ENCODE measurements around the gene MRPS11. TPM values are rescaled to one million over a fixed set of nuclear protein-coding genes. Genes with fewer than 3 reads are reported as not detected.
"Not testable (repeated sequence)": the region's sequence is repeated elsewhere in the genome, so short reads cannot be mapped to it uniquely, and the experiment has no call there.

MRPS11 gene
- polyA plus RNA-seq, 2 donors, result 23.7 to 42.3 TPM

DNA sequence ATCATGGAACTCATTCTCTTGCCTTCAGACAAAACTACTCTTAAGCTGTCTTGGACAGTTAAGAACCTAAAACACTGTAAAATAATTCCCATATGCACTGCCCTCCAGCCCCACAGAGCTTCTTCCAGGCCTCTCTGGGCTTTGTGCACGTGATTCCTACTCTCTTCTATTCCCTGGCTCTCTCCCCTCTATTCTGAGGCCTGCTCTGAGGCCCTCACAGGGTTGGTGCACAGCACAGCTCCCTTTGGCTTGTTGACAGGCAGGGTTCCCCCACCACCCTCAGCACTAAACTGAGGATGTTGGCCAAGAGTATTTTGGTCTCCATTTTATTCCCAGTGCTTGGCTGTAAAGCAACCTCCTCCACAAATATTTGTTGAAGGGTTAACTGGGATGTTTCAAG is 13.9 kb upstream of the MRPS11 start:
- Histone ChIP-seq H3K36me3 (ENCODE audit: control insufficient read depth in 2 of 2, insufficient read depth in 2 of 2, low read length in 1 of 2) (peaks cover 2 to 3% of the 10 kb centered on the region in 2 donors), H3K27ac (ENCODE audit: low read depth in 2 of 2, low read length in 1 of 2) (no peak overlapping the region), H3K4me3 (ENCODE audit: low read depth in 1 of 2, low read length in 2 of 2) (no peak overlapping the region), H3K4me1 (ENCODE audit: control insufficient read depth in 2 of 2, insufficient read depth in 2 of 2, low read length in 1 of 2) (peaks cover 4 to 10% of the 10 kb centered on the region in 2 donors), H3K27me3 (ENCODE audit: control insufficient read depth in 1 of 2, insufficient read depth in 2 of 2, low read length in 2 of 2) (no peaks in the 10 kb centered on the region), H3K9me3 (ENCODE audit: control insufficient read depth in 2 of 2, insufficient read depth in 1 of 2, low read depth in 1 of 2, low read length in 1 of 2) (no peaks in the 10 kb centered on the region)
- 31 to 40% methylated on average over 1 of the region's 1 CpG for WGBS, 2 donors

DNA sequence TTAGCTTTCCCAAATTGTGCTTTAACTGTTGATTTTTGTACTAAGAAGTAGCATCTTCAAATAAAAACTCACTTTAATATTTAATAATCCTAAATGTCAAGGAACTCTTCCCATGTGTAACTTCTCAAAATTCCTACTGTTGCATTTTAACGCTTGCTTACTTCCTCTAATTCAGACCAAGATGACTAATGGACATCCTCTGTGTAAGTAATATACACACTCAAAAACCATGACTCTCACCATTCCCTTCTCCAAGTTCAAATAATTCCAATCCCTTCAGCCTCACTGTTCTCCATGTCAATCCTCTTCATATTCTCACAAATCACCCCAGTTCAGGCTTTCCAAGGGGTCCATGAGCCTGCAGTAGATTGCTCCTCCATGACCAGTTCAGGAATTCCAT is 13.3 kb upstream of the MRPS11 start:
- 48% methylated on average over 1 of the region's 1 CpG for WGBS, 2 donors
- Histone ChIP-seq H3K27ac (ENCODE audit: low read depth in 2 of 2, low read length in 1 of 2) (no peak overlapping the region), H3K4me3 (ENCODE audit: low read depth in 1 of 2, low read length in 2 of 2) (no peak overlapping the region), H3K9me3 (ENCODE audit: control insufficient read depth in 2 of 2, insufficient read depth in 1 of 2, low read depth in 1 of 2, low read length in 1 of 2) (no peaks in the 10 kb centered on the region), H3K36me3 (ENCODE audit: control insufficient read depth in 2 of 2, insufficient read depth in 2 of 2, low read length in 1 of 2) (peaks cover 4 to 5% of the 10 kb centered on the region in 2 donors), H3K4me1 (ENCODE audit: control insufficient read depth in 2 of 2, insufficient read depth in 2 of 2, low read length in 1 of 2) (peaks cover 4 to 10% of the 10 kb centered on the region in 2 donors), H3K27me3 (ENCODE audit: control insufficient read depth in 1 of 2, insufficient read depth in 2 of 2, low read length in 2 of 2) (no peaks in the 10 kb centered on the region)

DNA sequence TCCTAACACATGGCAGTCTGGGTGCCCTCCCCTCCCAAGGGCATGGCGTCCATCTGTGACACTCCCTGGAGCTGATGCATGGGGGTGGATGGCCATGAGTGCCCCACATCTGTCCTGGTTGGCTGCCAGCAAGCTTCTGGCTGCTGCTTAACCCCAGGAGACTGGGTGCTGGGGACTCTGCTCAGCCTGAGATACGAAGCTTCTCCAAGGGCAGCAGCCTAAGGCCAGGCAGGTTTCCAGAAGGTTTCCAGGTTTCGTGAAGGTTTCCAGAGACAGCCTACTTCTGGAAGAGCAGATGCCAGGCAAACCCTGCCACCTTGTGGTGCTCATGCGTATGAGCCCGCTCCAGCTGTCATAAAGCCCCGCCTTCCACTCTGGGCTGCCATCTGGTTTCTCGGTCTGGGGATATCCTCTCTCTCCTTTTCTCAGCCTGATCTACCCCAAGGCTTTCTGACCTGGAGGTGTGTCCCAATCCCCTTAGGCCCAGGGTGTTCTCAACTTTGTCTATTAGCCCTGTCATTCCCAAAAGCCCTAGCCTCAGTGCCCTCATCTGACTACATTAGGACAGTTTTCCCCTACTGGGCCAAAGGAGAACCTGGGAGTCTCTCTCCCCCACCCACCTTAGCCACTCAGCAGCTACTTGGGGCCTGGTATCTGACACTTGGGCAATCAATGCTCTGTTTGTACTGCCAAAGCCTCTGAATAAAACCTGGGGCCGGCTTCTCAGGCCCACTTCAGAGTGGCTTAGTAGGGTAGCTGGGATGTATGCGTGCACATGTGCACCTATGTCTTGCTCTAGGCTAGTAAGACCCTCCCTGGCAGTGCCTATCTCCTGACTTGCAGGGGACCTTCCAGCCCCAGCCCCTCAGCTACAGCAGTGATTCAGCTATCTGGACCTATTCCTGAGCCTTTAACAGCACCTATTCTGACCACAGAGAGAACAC is 12.4 kb upstream of the MRPS11 start:
- no peaks in the 10 kb centered on the region for H3K27me3 ChIP-seq (ENCODE audit: control insufficient read depth in 1 of 2, insufficient read depth in 2 of 2, low read length in 2 of 2)
- peaks cover 4 to 8% of the 10 kb centered on the region in 2 donors for H3K4me1 ChIP-seq (ENCODE audit: control insufficient read depth in 2 of 2, insufficient read depth in 2 of 2, low read length in 1 of 2)
- WGBS, 2 donors, result 27 to 28% methylated on average over 9 of the region's 9 CpGs
- no peak overlapping the region for H3K4me3 ChIP-seq (ENCODE audit: low read depth in 1 of 2, low read length in 2 of 2)
- H3K36me3 ChIP-seq (ENCODE audit: control insufficient read depth in 2 of 2, insufficient read depth in 2 of 2, low read length in 1 of 2), result peaks cover 4 to 11% of the 10 kb centered on the region in 2 donors
- peak overlapping the region in 1 of 2 donors; percentile 22 for H3K27ac ChIP-seq (ENCODE audit: low read depth in 2 of 2, low read length in 1 of 2)
- H3K9me3 ChIP-seq (ENCODE audit: control insufficient read depth in 2 of 2, insufficient read depth in 1 of 2, low read depth in 1 of 2, low read length in 1 of 2), result no peaks in the 10 kb centered on the region

DNA sequence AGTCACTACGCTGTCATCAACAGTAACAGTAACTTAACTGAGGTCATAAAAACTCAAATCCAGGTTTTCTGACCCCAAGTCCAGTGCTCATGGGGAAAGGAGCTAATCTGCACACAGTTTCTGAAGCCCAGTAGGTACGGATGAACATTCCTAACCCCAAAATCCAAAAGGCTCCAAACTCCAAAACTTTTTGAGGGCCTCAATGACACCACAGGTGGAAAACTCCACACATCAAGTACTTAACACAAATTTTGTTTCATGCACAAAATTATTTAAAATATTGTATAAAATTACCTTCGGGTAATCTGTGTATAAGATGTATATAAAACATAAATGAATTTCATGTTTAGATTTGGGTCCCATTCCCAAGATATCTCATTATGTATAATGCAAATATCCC is 10.8 kb upstream of the MRPS11 start:
- no peaks in the 10 kb centered on the region for H3K9me3 ChIP-seq (ENCODE audit: control insufficient read depth in 2 of 2, insufficient read depth in 1 of 2, low read depth in 1 of 2, low read length in 1 of 2)
- 93 to 95% methylated on average over 3 of the region's 3 CpGs for WGBS, 2 donors
- peak overlapping the region in 1 of 2 donors; percentile 0 for H3K27ac ChIP-seq (ENCODE audit: low read depth in 2 of 2, low read length in 1 of 2)
- peaks cover 4 to 7% of the 10 kb centered on the region in 2 donors for H3K4me1 ChIP-seq (ENCODE audit: control insufficient read depth in 2 of 2, insufficient read depth in 2 of 2, low read length in 1 of 2)
- H3K36me3 ChIP-seq (ENCODE audit: control insufficient read depth in 2 of 2, insufficient read depth in 2 of 2, low read length in 1 of 2), result peaks cover 4 to 11% of the 10 kb centered on the region in 2 donors
- H3K4me3 ChIP-seq (ENCODE audit: low read depth in 1 of 2, low read length in 2 of 2), result no peak overlapping the region
- no peaks in the 10 kb centered on the region for H3K27me3 ChIP-seq (ENCODE audit: control insufficient read depth in 1 of 2, insufficient read depth in 2 of 2, low read length in 2 of 2)

DNA sequence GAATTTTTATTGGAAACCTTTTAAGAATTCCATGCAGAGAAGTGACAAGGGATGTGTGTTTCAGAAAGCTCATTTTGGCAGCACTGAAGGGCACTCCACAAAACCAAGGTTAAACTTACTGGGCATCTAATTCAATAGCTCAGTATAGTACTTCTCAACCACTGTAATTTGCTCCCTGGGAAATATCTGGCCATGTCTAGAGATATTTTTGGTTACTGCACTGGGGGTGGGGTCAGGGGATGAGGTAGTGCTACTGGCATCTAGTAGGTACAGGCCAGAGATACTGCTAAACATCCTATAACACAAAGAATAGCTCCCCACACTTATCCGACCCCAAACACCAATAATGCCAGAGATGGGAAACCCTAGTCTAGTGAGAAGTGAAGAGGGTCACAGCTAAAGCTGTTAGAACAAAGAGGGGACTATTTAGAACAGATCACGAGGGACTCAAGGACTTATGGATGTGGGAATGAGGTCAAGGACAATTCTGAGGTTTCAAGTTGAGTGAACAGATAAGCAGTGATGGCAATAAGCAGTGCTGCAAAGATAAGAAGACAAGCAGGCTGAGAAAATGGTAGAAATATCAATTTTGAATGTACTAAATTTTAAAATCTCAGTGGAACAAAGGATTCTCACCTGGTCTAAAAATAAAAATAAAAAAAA is 3.5 kb upstream of the MRPS11 start:
- Histone ChIP-seq H3K27ac (ENCODE audit: low read depth in 2 of 2, low read length in 1 of 2) (no peak overlapping the region), H3K27me3 (ENCODE audit: control insufficient read depth in 1 of 2, insufficient read depth in 2 of 2, low read length in 2 of 2) (no peaks in the 10 kb centered on the region), H3K4me1 (ENCODE audit: control insufficient read depth in 2 of 2, insufficient read depth in 2 of 2, low read length in 1 of 2) (no peaks in the 10 kb centered on the region), H3K36me3 (ENCODE audit: control insufficient read depth in 2 of 2, insufficient read depth in 2 of 2, low read length in 1 of 2) (peaks cover 5 to 22% of the 10 kb centered on the region in 2 donors), H3K9me3 (ENCODE audit: control insufficient read depth in 2 of 2, insufficient read depth in 1 of 2, low read depth in 1 of 2, low read length in 1 of 2) (no peaks in the 10 kb centered on the region), H3K4me3 (ENCODE audit: low read depth in 1 of 2, low read length in 2 of 2) (no peak overlapping the region)
- WGBS, 2 donors, result 60 to 82% methylated on average over 2 of the region's 2 CpGs

DNA sequence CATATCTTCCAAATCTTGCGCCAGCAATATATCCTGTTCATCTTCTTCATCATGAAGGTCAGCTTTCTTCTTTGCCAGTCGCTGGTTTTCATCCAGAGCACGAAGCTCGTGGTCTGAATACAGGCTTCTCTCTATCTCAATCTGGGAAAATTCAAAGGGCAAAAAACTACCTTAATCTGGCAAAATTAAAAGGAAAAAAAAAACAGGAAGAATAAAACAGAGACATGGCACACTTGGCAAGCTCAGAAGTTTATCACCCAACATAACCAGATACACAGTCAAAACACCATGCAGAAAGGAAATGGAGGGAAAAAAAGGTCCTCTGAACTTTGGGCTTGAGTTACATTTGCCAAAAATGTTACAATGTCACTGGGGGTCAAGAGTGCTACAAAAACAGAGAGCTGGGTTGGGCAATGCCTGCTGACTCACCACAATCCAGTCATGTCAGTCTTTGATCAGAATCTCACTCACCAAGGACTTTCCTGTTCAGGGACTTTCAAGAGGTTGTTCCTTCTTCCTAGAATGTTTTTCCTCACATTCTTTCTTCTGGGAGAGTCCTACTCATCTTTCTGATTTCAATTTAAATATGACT is 1.8 kb upstream of the MRPS11 start:
- H3K27ac ChIP-seq (ENCODE audit: low read depth in 2 of 2, low read length in 1 of 2), result no peak overlapping the region
- no peaks in the 10 kb centered on the region for H3K27me3 ChIP-seq (ENCODE audit: control insufficient read depth in 1 of 2, insufficient read depth in 2 of 2, low read length in 2 of 2)
- 89 to 94% methylated on average over 4 of the region's 4 CpGs for WGBS, 2 donors
- peak overlapping the region in 1 of 2 donors; percentile 95 for H3K4me3 ChIP-seq (ENCODE audit: low read depth in 1 of 2, low read length in 2 of 2)
- H3K9me3 ChIP-seq (ENCODE audit: control insufficient read depth in 2 of 2, insufficient read depth in 1 of 2, low read depth in 1 of 2, low read length in 1 of 2), result no peaks in the 10 kb centered on the region
- no peaks in the 10 kb centered on the region for H3K4me1 ChIP-seq (ENCODE audit: control insufficient read depth in 2 of 2, insufficient read depth in 2 of 2, low read length in 1 of 2)
- H3K36me3 ChIP-seq (ENCODE audit: control insufficient read depth in 2 of 2, insufficient read depth in 2 of 2, low read length in 1 of 2), result peaks cover 5 to 16% of the 10 kb centered on the region in 2 donors

DNA sequence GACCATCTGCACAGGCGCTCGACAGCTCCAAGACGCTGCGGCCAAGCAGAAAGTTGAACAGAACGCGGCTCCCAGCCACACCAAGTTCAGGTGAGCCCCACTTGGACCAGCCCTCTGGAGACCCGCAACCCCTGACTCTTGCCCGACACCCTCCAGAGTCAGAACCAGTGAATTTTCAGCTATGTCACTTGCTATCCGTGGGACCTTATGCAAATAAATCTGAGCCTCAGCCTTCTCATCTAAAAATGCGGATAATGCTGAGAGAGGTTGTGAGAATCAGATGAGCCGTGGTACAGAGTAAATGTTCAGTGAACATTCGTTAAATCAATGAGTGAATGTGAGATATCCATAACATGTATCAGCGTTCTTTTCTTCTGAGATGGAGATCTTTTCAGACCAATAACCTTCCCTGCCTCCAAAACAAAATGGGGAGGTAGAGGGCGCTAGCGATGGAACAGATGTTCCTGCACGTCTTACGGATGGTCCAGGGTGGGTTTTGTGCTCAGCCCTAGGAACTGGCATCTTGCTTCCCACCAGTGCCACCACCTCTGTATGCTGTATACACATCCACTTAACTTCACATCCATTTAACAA is 524 bp downstream of the MRPS11 start:
- Histone ChIP-seq H3K36me3 (ENCODE audit: control insufficient read depth in 2 of 2, insufficient read depth in 2 of 2, low read length in 1 of 2) (peaks cover 5 to 14% of the 10 kb centered on the region in 2 donors), H3K4me3 (ENCODE audit: low read depth in 1 of 2, low read length in 2 of 2) (peak overlapping the region; percentile 95 to 97), H3K9me3 (ENCODE audit: control insufficient read depth in 2 of 2, insufficient read depth in 1 of 2, low read depth in 1 of 2, low read length in 1 of 2) (no peaks in the 10 kb centered on the region), H3K27me3 (ENCODE audit: control insufficient read depth in 1 of 2, insufficient read depth in 2 of 2, low read length in 2 of 2) (no peaks in the 10 kb centered on the region), H3K4me1 (ENCODE audit: control insufficient read depth in 2 of 2, insufficient read depth in 2 of 2, low read length in 1 of 2) (no peaks in the 10 kb centered on the region), H3K27ac (ENCODE audit: low read depth in 2 of 2, low read length in 1 of 2) (peak overlapping the region; percentile 74 to 89)
- WGBS, 2 donors, result 3 to 4% methylated on average over 17 of the region's 17 CpGs

DNA sequence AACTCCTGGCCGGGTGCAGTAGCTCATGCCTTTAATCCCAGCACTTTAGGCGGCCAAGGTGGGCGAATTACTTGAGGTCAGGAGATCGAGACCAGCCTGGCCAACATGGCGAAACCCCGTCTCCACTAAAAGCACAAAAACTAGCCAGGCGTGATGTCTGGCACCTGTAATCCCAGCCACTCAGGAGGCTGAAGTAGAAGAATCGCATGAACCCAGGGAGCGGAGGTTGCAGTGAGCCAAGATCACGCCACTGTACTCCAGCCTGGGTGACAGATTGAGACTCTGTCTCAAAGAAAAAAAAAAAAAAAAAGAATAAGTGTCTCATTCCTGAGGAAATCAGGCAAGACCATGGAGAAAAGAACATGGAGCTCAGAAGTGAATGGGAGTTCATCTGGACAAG is 1.2 kb downstream of the MRPS11 start:
- H3K27me3 ChIP-seq (ENCODE audit: control insufficient read depth in 1 of 2, insufficient read depth in 2 of 2, low read length in 2 of 2); H3K4me3 ChIP-seq (ENCODE audit: low read depth in 1 of 2, low read length in 2 of 2); H3K27ac ChIP-seq (ENCODE audit: low read depth in 2 of 2, low read length in 1 of 2); H3K4me1 ChIP-seq (ENCODE audit: control insufficient read depth in 2 of 2, insufficient read depth in 2 of 2, low read length in 1 of 2); H3K9me3 ChIP-seq (ENCODE audit: control insufficient read depth in 2 of 2, insufficient read depth in 1 of 2, low read depth in 1 of 2, low read length in 1 of 2): not testable (repeated sequence)
- H3K36me3 ChIP-seq (ENCODE audit: control insufficient read depth in 2 of 2, insufficient read depth in 2 of 2, low read length in 1 of 2), result peaks cover 7 to 13% of the 10 kb centered on the region in 2 donors
- WGBS, 2 donors, result 96 to 98% methylated on average over 10 of the region's 10 CpGs

DNA sequence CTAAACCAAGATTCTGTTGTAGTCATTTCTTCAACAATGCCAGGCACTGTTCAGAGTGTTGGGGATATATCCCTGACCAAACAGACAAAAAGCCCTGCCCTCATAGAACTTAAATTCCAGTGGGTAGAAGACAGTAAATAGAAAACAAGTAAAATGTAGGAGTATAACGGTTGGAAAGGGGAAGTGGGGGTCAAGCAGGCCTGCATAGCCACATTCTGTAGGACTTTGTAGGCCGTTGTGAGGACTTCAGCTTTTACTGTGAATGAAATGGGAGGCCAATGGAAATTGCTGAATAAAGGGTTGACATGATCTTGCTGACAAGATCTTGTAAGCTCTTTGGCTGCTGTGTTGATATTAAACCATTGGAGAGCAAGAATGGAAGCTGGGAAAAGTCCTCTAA is 1.8 kb downstream of the MRPS11 start:
- no peaks in the 10 kb centered on the region for H3K27me3 ChIP-seq (ENCODE audit: control insufficient read depth in 1 of 2, insufficient read depth in 2 of 2, low read length in 2 of 2)
- H3K9me3 ChIP-seq (ENCODE audit: control insufficient read depth in 2 of 2, insufficient read depth in 1 of 2, low read depth in 1 of 2, low read length in 1 of 2), result no peaks in the 10 kb centered on the region
- no peak overlapping the region for H3K4me3 ChIP-seq (ENCODE audit: low read depth in 1 of 2, low read length in 2 of 2)
- H3K4me1 ChIP-seq (ENCODE audit: control insufficient read depth in 2 of 2, insufficient read depth in 2 of 2, low read length in 1 of 2), result no peaks in the 10 kb centered on the region
- H3K27ac ChIP-seq (ENCODE audit: low read depth in 2 of 2, low read length in 1 of 2), result no peak overlapping the region
- peaks cover 2 to 10% of the 10 kb centered on the region in 2 donors for H3K36me3 ChIP-seq (ENCODE audit: control insufficient read depth in 2 of 2, insufficient read depth in 2 of 2, low read length in 1 of 2)
- WGBS, 2 donors, result 92 to 94% methylated on average over 2 of the region's 2 CpGs
